Stimulated activated CD4-positive, alpha-beta T cell treated with anti-CD3 and anti-CD28 coated beads, Interleukin-15, amount 100 ng/mL, for 24 hours (primary cell): ENCODE data around the gene LIMS2.
A peak's percentile ranks its signal among the peaks of the same experiment; 100 is the strongest.

Source experiments
- DNase-seq: peaks from one replicate; pipeline ENCODE4 v3.0.0-alpha.2; 2020

The LIMS2 gene, protein sequence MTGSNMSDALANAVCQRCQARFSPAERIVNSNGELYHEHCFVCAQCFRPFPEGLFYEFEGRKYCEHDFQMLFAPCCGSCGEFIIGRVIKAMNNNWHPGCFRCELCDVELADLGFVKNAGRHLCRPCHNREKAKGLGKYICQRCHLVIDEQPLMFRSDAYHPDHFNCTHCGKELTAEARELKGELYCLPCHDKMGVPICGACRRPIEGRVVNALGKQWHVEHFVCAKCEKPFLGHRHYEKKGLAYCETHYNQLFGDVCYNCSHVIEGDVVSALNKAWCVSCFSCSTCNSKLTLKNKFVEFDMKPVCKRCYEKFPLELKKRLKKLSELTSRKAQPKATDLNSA

DNA sequence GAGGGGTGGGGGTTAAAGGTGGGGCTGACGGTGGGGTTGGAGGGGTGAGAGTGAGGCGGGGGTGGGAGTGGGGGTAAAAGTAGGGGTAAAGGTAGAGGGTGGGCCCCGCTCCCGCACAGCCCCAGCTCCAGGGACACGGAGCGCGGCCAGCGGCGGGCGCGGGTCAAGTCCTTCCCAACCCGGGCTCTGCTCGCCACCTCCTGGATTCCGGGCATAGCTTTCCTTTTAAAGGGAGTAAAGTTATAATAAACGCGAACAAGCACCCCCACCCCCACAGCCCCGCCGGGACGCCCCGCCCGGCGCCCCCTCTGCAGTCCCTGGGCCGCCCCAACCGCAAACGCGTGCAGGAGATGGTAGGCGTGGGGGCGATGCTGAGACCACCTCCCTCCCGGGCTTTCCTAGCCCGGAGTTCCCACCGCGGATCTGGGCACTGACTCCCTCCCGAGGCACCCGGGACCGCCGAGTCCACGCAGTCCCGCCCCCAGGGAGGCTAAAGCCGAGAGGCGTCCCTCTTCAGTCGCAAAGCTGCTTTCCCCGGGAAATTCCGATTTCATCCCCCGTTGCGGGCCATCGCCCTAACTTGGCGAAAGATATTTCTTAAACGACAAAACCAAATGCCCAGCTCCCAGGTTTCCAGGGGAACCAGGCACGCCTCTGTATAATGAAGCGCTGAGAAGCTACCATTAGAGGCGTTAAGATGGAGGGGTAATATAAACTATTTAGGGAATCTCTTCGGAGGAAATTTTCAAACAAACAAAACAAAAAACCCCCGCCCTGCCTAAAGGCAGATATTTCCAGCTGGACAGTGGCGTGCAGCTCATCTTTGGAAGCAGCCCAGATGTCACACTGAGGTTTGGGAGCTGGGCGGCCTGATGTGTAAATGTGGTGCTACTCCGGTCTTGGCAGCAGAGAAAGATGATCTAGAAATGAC lies at the start of gene LIMS2:
Gene LIMS2 (minus strand): TSS at position 200 of the 931 bp plus-strand sequence. CDS start 506 bp downstream, outside the sequence.
- DNase-seq: no peak

DNA sequence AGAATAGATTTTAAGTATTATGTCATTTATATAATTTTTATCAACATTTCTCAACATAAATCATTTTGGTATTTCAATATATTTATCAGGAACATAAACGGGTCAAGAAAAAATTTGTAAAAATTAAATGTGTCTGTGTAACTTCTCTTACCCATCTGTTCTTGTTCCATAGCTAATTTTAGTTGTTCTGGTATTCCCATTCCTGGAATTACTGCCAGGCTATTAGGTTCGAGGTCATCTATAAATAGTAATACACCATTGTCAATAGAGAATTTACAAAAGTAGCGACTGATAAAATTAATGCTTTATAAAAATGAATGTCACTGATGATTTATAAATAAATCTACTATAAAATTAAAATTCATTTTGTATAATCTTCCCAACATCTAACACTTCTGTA lies 47.5 kb upstream of the LIMS2 start:
- DNase-seq: no peak

DNA sequence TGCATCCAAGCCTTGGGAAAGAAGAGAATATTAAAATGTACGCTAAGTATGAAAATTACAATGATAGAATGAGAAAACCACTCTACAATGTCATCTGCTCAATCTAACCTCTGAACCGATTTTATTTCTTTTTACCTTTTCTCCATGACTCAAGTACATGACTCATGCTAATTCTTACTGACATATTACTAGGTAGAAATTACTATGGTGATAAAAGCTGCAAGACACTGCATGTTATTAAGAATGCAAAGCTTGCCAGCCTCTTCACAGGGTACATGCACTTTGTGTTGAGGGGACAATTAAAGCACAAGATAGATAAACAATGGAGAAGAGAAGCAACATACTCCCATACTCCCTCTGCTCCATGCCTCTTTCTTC lies 46.6 kb upstream of the LIMS2 start:
- no peak for DNase-seq

DNA sequence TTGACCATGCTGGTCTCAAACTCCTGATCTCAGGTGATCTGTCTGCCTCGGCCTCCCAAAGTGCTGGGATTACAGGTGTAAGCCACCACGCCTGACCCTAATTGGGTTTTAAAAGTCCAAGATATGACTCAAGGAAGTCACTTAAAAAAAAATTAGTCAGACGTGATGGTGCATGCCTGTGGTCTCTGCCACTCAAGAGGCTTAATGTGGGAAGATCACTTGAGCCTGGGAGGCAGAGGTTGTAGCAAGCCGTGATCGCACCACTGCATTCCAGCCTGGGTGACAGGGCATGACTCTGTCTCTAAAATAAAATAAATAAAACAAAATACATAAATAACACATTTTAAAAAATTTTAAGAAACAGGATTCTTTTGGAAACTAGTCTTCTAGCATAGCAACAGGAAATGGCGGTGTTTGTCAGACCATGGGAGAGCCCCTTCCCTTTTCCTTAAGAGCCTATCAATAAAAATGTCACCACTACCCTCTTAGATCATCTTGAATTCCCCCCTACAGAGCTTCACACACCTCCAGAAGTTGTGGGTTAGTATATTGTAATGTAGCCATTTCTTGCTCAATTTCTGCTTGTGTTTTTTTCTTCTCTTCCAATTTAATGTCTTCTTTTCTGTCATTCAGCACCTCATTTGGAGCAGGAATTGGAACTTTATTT lies 46.1 kb upstream of the LIMS2 start:
- no peak for DNase-seq

DNA sequence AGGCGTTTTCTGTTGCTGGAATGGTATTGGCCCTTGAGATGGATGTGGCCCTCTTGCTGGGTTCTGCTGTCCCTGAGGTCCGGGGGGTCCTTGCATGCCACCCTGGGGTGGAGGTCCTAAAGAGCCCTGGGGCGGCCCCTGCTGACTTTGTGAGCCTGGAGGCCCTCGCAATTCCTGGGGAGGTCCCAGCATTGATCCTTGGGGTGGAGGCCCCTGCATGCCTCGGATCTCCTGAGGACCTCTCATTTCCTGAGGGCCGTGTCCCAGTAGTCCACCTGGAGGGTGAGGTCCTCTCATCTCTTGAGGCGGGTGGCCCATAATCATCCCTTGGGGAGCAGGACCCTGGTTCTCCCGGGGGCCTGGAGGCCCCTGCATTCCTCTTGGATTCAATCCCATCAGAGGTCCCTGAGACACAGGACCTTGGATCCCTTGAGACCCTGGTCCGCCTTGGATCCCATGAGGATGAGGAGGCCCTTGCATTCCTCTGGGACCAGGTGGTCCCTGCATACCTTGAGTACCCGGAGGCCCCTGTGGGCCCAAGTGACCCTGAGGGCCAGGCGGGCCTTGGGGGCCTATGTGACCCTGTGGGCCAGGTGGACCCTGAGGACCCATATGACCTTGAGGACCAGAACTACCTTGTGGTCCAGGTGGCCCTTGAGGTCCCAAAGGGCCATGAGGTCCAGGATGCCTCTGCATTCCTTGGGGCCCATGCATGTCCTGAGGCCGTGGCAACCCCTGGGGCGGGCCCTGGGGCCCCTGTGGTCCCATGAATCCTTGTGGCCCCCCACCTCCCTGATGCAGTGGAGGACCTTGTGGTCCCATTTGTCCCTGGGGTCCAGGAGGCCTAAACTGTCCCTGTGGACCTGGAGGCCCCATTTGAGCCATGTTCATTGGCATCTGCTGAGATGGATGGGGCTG lies 44.2 kb upstream of the LIMS2 start:
- no peak for DNase-seq

DNA sequence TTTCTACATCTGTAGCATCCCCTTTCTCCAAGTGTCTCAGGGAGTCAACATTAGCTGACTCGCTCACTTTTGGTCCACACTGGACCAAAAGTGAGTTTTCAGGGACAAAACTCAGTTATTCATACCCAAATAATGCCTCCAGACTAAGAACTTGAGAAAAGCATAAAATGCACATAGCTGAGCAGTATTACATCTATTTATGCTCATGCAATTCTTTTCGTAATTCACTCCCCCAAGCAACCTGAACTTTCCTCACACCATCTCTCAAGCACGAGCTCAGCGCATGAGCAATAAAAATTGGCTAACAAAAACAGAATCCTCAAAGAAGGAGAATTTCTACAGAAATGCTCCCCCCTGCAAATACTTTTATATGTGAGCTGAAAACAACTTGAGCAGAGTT lies 42.9 kb upstream of the LIMS2 start:
- DNase-seq: no peak

DNA sequence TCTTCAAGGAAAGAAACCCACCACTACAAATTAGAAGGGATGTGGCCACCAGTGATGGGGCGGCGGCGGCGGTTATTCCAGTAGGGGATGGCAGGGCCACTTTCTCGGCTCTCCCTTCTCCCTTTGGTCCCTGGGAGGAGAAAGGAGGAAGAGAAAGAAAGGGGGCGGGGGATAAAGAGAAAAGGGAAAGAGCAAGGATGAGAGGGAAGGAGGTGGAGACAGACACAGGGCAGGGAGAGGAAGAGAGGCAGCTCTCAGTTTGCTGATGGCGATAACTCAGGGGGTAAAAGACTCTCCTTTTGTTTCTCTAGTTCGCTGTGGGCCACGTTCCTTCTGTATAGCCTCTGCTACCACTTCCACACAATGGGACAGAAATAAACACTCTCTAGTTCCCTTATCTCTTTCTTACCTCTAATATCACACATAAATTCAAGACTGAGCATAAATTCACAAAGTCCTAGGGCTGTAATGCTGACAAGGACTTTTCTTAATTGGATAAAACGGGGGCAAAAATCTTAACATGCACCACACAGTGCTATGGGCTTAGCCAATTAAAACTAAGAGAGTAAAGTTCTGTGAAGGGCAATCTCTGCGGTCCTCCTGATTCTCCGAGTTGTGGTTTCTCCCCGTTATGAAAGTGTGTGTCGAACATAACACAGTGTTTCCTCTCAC lies 40.6 kb upstream of the LIMS2 start:
- no peak for DNase-seq

DNA sequence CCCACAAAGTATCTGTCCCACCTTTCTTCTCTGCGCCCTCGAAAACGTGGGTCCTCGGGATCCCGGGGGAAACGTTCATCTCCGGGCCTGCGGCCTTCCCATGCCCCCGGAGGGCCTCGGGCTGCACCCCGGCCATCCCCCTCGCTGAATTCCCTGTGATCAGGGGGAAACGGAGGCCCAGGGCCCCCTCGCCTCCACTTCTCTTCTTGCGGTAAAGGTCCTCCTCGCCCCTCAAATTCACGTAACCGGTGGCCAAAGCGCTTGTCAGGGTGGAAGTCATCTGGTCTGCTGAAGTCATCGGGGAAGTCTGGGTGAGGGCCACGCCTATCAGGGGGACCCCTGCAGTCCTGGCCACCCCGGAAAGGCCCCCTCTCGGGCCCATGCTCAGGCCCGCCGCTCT lies 38.2 kb upstream of the LIMS2 start:
- no peak for DNase-seq

DNA sequence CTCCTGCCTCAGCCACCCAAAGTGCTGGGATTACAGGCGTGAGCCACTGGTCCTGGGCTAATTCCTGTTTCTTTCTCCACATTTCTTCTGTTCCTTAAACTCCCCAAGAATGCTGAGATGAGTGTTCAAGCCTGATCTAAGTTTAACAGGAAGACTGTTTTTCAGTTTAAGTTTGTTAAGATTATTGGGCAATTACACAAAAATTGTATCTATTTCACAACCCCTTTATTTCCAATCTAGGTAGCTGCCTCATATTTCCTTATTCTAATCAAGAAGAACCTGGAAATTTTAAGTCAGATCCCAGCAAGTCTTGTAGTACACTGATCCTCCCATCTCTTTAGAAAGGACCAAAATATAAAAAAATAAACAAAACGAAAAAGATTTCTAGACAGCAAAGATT lies 37.7 kb upstream of the LIMS2 start:
- no peak for DNase-seq

DNA sequence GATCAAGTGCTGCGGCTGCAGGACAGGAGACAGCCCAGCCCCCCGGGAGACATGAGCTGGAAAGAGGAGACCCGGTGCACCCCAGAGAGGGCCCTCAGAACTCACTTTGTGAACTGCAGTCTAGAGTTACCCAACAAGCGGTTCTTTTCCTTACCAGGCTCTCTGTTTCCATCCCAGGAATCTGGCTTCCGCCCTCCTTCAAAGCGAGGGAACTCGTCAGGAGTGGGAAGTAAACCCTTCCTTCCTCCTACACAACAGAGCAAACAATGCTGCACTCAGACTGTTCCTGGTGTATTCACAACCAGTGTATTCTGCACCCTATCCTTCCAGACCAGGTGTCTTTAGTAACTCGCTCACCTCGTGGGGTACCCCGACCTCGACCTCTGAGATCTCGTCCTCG lies 34.0 kb upstream of the LIMS2 start:
- DNase-seq: no peak

DNA sequence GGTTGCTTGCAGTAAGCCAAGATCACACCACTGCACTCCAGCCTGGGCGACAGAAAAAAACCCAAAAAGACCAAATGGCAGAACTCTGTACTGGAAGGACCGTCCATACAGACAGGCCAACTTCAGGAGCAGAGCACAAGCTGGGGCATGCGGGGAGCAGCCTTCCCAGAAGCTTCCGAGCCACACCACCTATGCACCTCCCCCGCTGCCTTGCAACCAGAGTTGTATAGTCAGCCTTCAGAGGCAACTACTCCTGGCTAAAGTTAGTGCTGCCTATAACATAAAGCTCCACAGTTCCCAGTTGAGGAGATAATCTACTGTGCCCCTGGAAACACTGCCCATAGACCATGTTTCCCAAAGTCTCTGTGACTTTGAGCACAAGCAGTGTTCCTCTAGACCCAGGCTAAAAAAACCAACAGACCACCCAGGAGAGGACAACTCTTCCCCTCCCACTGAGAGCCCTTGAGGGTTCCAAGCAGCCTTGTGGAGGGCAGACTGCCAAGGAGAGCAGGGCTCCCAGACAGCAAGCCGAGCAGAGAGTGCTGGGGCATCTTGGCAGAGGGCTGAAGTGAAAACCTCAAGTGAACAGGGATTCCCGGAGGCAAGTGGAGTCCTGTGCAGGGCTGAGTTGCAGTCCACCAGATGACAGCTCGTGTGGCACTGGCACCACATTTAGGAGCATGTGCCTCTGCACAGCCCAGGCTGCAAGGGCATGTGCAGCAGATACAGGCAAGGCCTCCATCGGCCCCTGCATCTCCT lies 32.7 kb upstream of the LIMS2 start:
- DNase-seq: no peak

DNA sequence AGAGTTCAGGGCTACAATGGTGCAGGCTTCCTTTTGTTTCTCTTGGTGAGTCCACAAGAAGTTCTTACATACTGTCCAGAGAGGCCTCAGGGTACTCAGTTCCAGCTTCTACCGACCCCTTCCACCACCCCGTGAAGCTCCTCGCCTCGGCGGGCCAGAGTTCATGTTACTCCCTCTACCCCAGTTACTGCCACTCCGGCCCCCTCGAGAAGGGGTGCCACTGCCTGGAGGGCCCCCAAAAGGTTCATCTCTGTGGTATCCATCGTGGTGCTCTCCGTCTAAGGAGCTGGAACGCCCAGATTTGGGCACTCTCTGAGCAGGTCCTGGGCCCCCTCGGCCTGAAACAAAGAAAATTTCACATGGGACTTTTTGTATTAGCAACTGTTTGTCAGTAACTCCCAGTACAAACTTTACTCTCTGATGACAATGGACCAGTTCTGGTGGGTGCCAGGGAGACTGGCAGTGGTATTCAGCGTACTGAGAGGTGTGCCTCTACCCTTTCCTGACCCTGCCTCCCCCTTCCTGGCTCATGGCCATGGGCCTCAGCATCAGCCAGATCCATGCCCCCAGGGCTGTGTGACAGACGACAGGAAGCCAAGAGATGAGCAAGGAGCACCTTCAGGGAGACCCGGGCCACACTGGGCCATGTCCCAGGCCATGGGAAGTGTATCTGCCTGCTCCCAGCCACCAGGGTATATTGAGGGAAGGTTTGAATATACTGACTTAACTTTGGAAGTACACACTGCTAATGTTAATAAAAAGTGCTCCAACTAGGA lies 31.1 kb upstream of the LIMS2 start:
- no peak for DNase-seq

DNA sequence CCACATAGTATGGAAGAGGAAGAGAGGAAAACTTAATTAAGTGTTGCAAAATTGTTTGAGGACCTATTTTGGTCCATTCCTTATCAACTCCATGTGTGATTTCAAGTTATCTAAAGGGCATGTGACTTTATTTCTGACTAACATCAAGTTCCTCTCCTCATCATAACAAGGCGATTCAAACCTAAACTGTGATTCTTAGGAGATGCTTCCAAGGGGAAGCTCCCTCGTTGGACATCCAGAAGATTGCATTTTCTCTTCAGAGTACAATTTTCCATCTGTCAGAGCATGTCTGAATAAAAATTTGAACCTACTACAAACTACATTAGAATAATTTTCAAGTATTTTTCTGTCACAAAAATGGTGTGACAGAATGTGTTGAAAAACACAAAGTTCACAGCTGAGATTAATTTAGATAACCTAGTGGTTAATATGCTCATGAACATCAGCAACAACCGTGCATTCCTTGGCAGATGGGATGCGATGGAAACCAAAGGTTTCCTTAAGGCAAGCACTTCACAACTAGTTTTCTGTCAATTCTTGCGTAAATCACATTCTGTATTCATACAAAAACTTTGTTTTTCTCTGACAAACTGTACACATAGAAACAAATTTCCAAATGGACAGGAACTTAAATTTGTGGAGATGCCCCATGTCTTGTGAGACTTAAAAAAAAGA lies 30.2 kb upstream of the LIMS2 start:
- no peak for DNase-seq

DNA sequence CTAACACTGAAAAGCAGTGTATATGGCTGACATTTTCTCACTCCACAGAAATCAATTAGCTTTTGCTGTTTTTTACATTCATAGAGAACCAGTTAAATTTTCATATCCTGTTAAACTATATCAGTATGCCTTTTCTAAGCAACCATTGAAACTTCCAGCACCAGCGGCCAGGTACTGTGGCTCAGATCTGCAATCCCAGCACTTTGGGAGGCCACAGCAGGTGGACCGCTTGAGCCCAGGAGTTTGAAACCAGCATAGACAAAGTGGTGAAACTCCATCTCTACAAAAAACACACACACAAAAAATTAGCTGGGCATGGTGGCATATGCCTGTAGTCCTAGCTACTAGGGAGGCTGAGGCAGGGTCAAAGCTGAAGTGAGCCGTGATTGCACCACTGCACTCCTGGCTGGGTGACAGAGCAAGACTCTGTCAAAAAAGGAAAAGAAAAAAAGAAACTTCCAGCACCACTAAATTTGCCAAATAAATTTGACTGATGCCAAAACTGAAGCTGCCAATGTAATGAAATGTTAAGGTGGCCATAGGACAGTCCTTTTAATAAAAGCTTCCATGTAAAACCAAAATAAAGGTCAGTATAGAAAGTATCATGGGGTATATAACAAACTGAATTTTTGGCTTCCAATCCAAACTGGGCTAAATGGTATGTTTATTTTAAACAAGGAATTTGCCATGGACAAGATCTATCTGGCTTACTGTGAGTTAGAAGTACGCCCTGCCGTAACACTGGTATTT lies 29.5 kb upstream of the LIMS2 start:
- DNase-seq: no peak

DNA sequence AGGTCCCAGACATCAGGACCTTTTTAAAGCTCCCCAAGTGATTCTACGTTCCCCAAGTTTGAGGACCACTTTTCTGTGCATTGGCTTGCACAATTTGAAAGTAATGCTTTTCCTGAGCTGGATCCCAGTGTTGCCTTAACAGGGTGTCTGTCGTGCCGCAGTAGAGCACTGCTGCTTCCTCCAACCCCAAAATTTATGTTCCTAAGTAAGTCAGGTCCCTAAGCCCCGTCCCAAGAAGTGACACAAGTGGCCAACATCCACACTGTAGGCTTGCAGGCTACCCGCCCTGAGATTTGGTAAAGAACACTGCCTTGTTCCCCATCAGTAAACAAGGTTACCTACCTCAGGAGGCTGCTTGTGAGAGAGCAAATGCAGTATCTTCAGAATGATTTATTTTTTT lies 28.0 kb upstream of the LIMS2 start:
- no peak for DNase-seq

DNA sequence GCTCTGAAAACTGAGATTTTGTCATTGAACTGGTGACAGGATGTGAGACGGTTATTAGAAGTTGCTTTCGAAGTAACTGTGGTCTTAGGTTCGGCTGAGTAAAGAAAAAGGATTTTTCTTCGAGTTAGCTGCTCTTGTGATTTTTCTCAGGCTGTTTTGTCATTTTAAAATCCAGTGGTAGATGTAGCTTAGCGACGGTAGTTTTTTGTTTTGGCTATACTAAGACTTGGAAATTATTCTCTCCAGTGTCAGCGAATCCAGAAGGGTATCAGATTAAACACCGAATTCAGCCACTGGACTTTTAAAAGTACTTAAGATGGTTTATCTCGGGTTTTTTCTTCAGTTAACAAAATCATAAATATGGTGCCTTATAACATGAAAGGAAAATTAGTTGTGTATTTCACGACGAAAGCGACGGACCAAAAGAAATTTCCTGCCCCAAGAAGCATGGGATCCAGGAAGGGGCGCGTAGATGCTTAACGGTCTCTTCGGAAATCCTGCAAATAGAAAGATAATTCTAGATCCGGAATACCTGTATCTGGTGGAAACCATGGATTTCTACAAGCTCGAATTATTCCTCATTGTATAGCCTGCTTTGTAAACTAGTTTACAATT lies 27.2 kb upstream of the LIMS2 start:
- DNase-seq: no peak

DNA sequence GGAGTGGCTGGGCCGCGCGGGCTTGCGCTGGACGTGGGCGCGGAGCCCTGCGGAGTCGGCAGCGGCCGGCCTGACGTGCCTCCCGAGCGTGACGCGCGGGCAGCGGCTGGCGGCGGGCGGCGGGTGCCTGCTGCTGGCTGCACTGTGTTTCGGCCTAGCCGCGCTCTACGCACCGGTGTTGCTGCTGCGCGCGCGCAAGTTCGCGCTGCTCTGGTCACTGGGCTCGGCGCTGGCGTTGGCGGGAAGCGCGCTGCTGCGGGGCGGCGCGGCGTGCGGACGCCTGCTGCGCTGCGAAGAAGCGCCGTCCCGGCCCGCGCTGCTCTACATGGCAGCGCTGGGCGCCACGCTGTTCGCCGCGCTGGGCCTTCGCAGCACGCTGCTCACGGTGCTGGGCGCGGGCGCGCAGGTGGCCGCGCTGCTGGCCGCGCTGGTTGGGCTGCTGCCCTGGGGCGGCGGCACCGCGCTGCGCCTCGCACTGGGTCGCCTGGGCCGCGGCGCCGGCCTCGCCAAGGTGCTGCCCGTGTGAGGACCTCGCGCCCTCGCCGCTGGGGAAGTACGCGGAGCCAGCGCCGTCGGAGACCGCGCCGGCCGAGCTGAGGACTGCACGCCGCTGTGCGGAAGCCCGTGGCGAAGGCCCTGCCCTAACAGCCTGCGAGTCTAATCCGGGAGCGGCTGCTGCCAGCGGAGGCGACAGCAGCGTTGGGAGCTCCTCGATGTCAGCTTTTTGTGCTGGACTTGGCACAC lies 26.5 kb upstream of the LIMS2 start:
- peak; percentile 83 for DNase-seq

DNA sequence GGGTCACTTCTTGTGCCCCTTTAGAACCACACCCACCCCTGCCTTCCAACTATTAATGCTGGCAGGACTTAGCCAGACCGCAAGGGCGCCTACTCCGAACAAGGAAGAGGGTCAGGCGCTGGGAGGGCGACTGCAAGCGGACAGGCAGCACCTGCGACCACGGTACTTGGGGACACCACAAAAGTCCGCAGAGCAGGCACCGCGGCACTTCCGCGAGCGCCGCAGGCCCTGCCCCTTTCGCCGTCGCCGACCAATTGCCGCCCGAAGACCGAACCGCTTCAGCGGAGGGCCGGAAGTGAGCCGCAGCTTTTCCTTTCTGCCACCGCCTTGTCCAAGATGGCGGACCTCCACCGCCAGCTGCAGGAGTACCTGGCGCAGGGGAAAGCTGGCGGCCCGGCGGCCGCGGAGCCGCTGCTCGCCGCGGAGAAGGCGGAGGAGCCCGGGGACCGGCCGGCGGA lies 25.9 kb upstream of the LIMS2 start, which contains the start of gene SFT2D3:
Gene SFT2D3 (plus strand): TSS at position 305 of the 458 bp plus-strand sequence. CDS start 32 bp downstream, at position 337.
- peak; percentile 94 for DNase-seq
